ENCODE measurements around the gene NRARP. TPM values are rescaled to one million over a fixed set of nuclear protein-coding genes. Genes with fewer than 3 reads are reported as not detected.

NRARP gene
- total and polyA plus RNA-seq, 7 donors, result 0.73 to 7.5 (median 3.5) TPM

DNA sequence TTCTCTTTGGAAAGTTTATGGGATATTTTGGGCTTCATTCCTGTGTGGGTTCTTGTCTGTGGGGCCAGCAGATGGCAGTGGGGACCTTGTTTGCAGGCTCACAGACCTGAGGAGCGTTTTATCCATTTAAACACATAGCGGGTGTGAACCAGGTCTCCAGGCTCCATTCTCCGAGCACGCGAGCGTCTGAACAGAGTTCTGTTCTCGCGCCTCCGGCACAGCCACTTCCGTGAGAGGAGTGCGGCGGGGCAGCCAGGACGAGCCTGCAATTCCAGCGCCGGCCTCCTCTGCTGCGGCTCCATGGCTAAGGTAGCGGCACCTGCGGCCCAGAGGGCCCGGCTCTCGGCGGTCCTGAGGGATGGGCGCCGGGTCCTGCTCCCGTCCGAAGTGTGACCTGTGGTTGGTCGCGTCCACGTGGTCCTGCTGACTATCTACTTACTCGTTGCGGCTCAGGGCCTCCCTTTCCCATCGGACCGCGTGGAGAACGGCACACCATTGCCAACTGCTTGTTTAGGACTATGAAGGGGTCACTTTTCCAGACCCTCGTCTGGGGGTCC, 7.3 kb downstream of the NRARP start:
- ATAC-seq (peak in 3 of 4 donors; percentile 24 to 39 (median 36)), DNase-seq (no peak)
- WGBS, 3 donors, result 21 to 26% (median 25%) methylated on average over 35 of the region's 35 CpGs
- Histone ChIP-seq H3K27ac (no peak overlapping the region), H3K4me1 (no peaks in the 10 kb centered on the region), H3K4me3 (peak overlapping the region; percentile 59), H3K9me3 (no peaks in the 10 kb centered on the region), H3K36me3 (ENCODE audit: insufficient read depth in 1 of 2, low read depth in 1 of 2) (no peaks in the 10 kb centered on the region), H3K27me3 (ENCODE audit: insufficient read depth in 3 of 3, low read length in 2 of 3) (peaks cover 0 to 74% (median 29%) of the 10 kb centered on the region in 3 donors)
- TF ChIP-seq, protein P1, sequence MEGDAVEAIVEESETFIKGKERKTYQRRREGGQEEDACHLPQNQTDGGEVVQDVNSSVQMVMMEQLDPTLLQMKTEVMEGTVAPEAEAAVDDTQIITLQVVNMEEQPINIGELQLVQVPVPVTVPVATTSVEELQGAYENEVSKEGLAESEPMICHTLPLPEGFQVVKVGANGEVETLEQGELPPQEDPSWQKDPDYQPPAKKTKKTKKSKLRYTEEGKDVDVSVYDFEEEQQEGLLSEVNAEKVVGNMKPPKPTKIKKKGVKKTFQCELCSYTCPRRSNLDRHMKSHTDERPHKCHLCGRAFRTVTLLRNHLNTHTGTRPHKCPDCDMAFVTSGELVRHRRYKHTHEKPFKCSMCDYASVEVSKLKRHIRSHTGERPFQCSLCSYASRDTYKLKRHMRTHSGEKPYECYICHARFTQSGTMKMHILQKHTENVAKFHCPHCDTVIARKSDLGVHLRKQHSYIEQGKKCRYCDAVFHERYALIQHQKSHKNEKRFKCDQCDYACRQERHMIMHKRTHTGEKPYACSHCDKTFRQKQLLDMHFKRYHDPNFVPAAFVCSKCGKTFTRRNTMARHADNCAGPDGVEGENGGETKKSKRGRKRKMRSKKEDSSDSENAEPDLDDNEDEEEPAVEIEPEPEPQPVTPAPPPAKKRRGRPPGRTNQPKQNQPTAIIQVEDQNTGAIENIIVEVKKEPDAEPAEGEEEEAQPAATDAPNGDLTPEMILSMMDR (IDR thresholded peaks at IDR 0.05), result peak; percentile 38
- intact Hi-C loops (cut with DNase I), result loop anchor here (5.0 to 10.0 kb wide), 2 partner anchors 113 to 230 kb away; no protein-coding TSS in a partner anchor

DNA sequence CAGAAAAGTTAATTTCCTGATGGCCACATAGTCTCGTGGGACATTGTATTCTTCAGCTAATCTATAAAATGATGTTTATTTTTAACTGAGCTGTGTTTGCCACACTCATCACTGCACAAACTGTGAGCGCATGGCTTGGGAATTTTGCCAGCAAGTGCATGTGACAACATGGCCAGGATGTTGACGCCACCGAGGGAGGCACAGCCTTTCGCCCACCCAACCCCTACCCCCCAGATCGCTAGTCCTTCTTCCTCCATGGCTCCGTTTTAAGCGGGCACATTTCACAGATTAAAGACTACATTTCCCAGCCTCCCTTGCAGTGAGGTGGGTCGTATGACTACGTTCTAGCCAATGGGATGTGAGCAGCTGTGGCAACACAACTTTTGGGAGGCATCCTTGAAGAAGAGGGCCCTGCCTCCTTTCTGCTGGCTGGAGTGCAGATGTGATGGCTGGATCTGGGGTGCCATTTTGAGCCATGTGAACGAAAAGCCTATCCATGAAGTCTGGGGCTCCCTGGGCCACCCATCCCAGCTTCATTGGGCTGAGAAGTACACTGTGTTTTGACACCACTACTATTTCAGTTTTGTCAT, 7.9 kb downstream of the NRARP start:
- no peaks in the 10 kb centered on the region for H3K9me3 ChIP-seq
- no peak for DNase-seq
- H3K4me1 ChIP-seq, result no peaks in the 10 kb centered on the region
- no peak overlapping the region for H3K4me3 ChIP-seq
- peaks cover 0 to 73% (median 27%) of the 10 kb centered on the region in 3 donors for H3K27me3 ChIP-seq (ENCODE audit: insufficient read depth in 3 of 3, low read length in 2 of 3)
- no peak overlapping the region for H3K27ac ChIP-seq
- ATAC-seq, result peak; percentile 23 to 54 (median 40)
- intact Hi-C loops (cut with DNase I), result loop anchor here in 1 of 2 donors (10.0 kb wide), 1 partner anchor 231 kb away; no protein-coding TSS in a partner anchor
- 55 to 60% (median 57%) methylated on average over 11 of the region's 11 CpGs for WGBS, 3 donors
- TF ChIP-seq, protein P1 (IDR thresholded peaks at IDR 0.05), result no peak
- no peaks in the 10 kb centered on the region for H3K36me3 ChIP-seq (ENCODE audit: insufficient read depth in 1 of 2, low read depth in 1 of 2)

DNA sequence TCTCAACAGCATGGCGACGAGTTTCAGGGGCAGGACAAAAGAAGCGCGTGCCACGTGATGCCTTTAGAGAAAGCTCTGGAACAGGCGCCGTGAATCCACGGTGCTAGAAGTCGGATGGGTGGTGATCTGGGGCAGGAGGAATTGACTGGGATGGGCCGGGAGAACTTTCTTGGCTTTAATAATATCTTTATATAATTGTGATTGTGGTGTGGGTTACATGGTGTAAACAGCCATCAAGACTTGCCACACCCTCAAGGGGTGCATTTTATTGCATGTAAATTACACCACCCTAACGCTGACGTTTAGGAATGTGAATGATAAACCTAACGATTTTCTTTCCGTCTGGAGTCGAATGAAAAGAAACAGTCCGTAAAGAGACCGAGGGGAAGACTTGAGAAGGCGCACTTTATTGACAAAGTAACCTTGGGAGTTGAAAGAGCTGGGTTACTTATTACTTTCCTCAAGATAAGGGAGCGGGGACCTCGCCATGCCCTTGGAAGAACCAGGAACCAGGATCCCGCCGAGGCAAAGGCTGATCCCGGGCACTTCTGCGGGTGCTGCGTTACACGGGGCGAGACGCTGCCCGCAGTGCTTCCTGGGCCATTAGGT, 8.5 kb downstream of the NRARP start:
- intact Hi-C loops (cut with DNase I), result loop anchor here in 1 of 2 donors (10.0 kb wide), 1 partner anchor 231 kb away; no protein-coding TSS in a partner anchor
- no peak overlapping the region for H3K27ac ChIP-seq
- 74 to 78% (median 76%) methylated on average over 29 of the region's 29 CpGs for WGBS, 3 donors
- TF ChIP-seq, protein P1 (IDR thresholded peaks at IDR 0.05), result no peak
- ATAC-seq (no peak), DNase-seq (no peak)
- peaks cover 0 to 67% (median 26%) of the 10 kb centered on the region in 3 donors for H3K27me3 ChIP-seq (ENCODE audit: insufficient read depth in 3 of 3, low read length in 2 of 3)
- H3K4me3 ChIP-seq, result no peak overlapping the region
- H3K4me1 ChIP-seq, result no peaks in the 10 kb centered on the region
- no peaks in the 10 kb centered on the region for H3K36me3 ChIP-seq (ENCODE audit: insufficient read depth in 1 of 2, low read depth in 1 of 2)
- H3K9me3 ChIP-seq, result no peaks in the 10 kb centered on the region

DNA sequence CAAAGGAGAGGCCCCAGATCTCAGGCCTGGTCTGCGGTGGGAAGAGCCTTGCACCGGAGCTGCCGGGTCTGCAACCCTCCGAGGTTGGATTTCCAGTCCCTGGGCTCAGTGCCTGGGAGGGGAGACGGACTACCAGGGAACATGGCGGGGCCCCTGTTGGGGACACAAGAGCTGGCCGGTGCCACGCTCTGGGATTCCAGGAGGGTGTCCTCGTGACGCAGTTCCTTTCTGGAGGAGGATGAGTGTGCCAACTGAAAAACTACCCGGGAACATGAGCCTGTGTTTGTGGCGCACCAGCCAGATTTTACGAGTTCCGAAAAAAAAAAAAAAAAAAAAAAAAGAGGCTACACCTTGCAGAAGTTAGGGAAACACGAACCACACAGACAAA, 9.0 kb downstream of the NRARP start:
- H3K4me1 ChIP-seq, result no peaks in the 10 kb centered on the region
- no peak for DNase-seq
- TF ChIP-seq, protein P1 (IDR thresholded peaks at IDR 0.05), result no peak
- ATAC-seq, result no peak
- H3K4me3 ChIP-seq, result no peak overlapping the region
- H3K27ac ChIP-seq, result no peak overlapping the region
- intact Hi-C loops (cut with DNase I), result loop anchor here in 1 of 2 donors (10.0 kb wide), 1 partner anchor 232 kb away; no protein-coding TSS in a partner anchor
- H3K27me3 ChIP-seq (ENCODE audit: insufficient read depth in 3 of 3, low read length in 2 of 3), result peaks cover 0 to 62% (median 21%) of the 10 kb centered on the region in 3 donors
- WGBS, 3 donors, result 50 to 65% (median 60%) methylated on average over 15 of the region's 15 CpGs
- no peaks in the 10 kb centered on the region for H3K9me3 ChIP-seq
- no peaks in the 10 kb centered on the region for H3K36me3 ChIP-seq (ENCODE audit: insufficient read depth in 1 of 2, low read depth in 1 of 2)
